GM12892 (cell line): ENCODE data around the gene MRPL23.

Experiments
- POLR2A ChIP-seq: IDR thresholded peaks from 2 replicates; pipeline ENCODE4 v1.6.1; 2011; ENCODE audit warnings: low read depth, low read length, control low read depth
- POLR2AphosphoS5 ChIP-seq: IDR thresholded peaks from 2 replicates; pipeline ENCODE4 v1.6.1; 2011; ENCODE audit warnings: low read depth, low read length, control low read depth

DNA sequence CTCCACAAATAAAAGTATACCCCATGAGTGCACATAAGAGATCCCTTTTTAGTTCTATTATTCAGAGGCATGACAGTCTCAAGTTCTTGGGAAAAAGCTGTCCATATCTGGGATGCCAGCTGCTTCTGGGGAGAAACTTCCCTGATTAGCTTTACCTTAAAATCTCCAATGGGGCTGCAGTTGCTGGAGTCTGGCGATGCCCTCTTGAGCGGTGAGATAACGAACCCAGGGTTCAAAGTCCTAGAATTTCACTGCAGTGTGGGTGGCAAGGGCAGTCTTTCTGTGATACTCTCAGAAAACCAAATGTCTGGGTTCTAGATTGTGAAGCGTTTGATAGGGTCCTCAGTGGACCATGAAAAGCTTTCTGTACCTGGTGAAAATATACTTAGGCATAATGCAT is 48.0 kb upstream of the MRPL23 start:
- TF ChIP-seq POLR2AphosphoS5, result no peak
- no peak for TF ChIP-seq POLR2A
